Right renal pelvis (tissue), 4 donors: ENCODE measurements around the gene GPR12. TPM values are rescaled to one million over a fixed set of nuclear protein-coding genes. Genes with fewer than 3 reads are reported as not detected.
"Not testable (repeated sequence)": the region's sequence is repeated elsewhere in the genome, so short reads cannot be mapped to it uniquely, and the experiment has no call there.

Experiments used
- DNase-seq, 4 donors: peaks; one replicate each; pipeline ENCODE4 v3.0.0-alpha.2; 2013; ENCODE audit warnings: low read depth in 4 of 4, low spot score in 3 of 4, missing footprints in 1 of 4
- polyA plus RNA-seq, 4 donors: library from polyadenylated mRNA; unstranded; fragments of 120-200 nt; gene quantifications; one replicate each; pipeline ENCODE4 v1.2.1, GENCODE V29; 2013; ENCODE audit not compliant: insufficient read length in 4 of 4

GPR12 gene
- polyA plus RNA-seq, 4 donors = not detected

GRCh38 chr13:26749285-26749684, 11.3 kb downstream of the GPR12 start:
- no peak for DNase-seq

GRCh38 chr13:26747706-26748105, 12.9 kb downstream of the GPR12 start:
- no peak for DNase-seq

- DNase-seq = no peak
Measured at GRCh38 chr13:26743971-26744370, 16.6 kb downstream of the GPR12 start.

GRCh38 chr13:26742691-26743358, 17.8 kb downstream of the GPR12 start:
- no peak for DNase-seq

GRCh38 chr13:26735677-26736076, 24.9 kb downstream of the GPR12 start:
- no peak for DNase-seq

GRCh38 chr13:26727633-26728032, 33.0 kb downstream of the GPR12 start:
- DNase-seq = no peak

GRCh38 chr13:26727122-26727521, 33.5 kb downstream of the GPR12 start:
- DNase-seq = no peak

GRCh38 chr13:26726684-26727083, 33.9 kb downstream of the GPR12 start:
- DNase-seq = no peak

GRCh38 chr13:26723620-26724019, 37.0 kb downstream of the GPR12 start:
- not testable (repeated sequence) for DNase-seq

- no peak for DNase-seq
Measured at GRCh38 chr13:26722321-26722720, 38.3 kb downstream of the GPR12 start.

- DNase-seq = no peak
Measured at GRCh38 chr13:26721251-26722121, 39.1 kb downstream of the GPR12 start.

GRCh38 chr13:26719356-26719945, 41.1 kb downstream of the GPR12 start:
- no peak for DNase-seq

- DNase-seq = no peak
Measured at GRCh38 chr13:26718872-26719271, 41.7 kb downstream of the GPR12 start.

- DNase-seq = no peak
Measured at GRCh38 chr13:26718146-26718545, 42.4 kb downstream of the GPR12 start.

- no peak for DNase-seq
Measured at GRCh38 chr13:26716984-26717383, 43.6 kb downstream of the GPR12 start.

- DNase-seq = no peak
Measured at GRCh38 chr13:26713341-26713740, 47.2 kb downstream of the GPR12 start.

GRCh38 chr13:26711211-26711610, 49.4 kb downstream of the GPR12 start:
- DNase-seq = no peak

- no peak for DNase-seq
Measured at GRCh38 chr13:26710166-26710565, 50.4 kb downstream of the GPR12 start.

- DNase-seq = no peak
Measured at GRCh38 chr13:26709461-26709860, 51.1 kb downstream of the GPR12 start.

GRCh38 chr13:26708007-26708297, 52.6 kb downstream of the GPR12 start:
- DNase-seq = no peak

- peak in 2 of 4 donors; percentile 31 to 32 for DNase-seq
Measured at GRCh38 chr13:26707122-26708006, 53.2 kb downstream of the GPR12 start.
